ENCODE measurements around the gene PPM1G.
"Not testable (repeated sequence)": the region's sequence is repeated elsewhere in the genome, so short reads cannot be mapped to it uniquely, and the experiment has no call there.

The PPM1G gene

GRCh38 chr2:27409321-27410073 lies at the start of gene PPM1G:
Gene PPM1G (minus strand): TSS chr2:27409591. CDS start chr2:27409422, 169 bp downstream.
- DNase-seq, result peak; percentile 93

GRCh38 chr2:27453968-27454367 lies 44.6 kb upstream of the PPM1G start:
- no peak for DNase-seq

GRCh38 chr2:27451095-27451494 lies 41.7 kb upstream of the PPM1G start:
- no peak for DNase-seq

GRCh38 chr2:27448381-27448780 lies 39.0 kb upstream of the PPM1G start:
- DNase-seq, result no peak

- DNase-seq, result no peak
Measured at GRCh38 chr2:27446057-27446456, 36.7 kb upstream of the PPM1G start.

- DNase-seq, result no peak
Measured at GRCh38 chr2:27445615-27446014, 36.2 kb upstream of the PPM1G start.

GRCh38 chr2:27445155-27445554 lies 35.8 kb upstream of the PPM1G start:
- DNase-seq, result no peak

- DNase-seq, result no peak
Measured at GRCh38 chr2:27442920-27443282, 33.5 kb upstream of the PPM1G start.

GRCh38 chr2:27441958-27442919 lies 32.8 kb upstream of the PPM1G start, which contains the start of gene KRTCAP3:
Gene KRTCAP3 (plus strand): TSS chr2:27442381. CDS start chr2:27442413, 32 bp downstream.
- peak; percentile 55 for DNase-seq

GRCh38 chr2:27441226-27441926 lies 32.0 kb upstream of the PPM1G start:
- DNase-seq, result no peak

- no peak for DNase-seq
Measured at GRCh38 chr2:27435628-27436027, 26.2 kb upstream of the PPM1G start.

GRCh38 chr2:27431395-27431794 lies 22.0 kb upstream of the PPM1G start:
- peak; percentile 57 for DNase-seq

- peak; percentile 66 for DNase-seq
Measured at GRCh38 chr2:27428978-27429541, 19.7 kb upstream of the PPM1G start.

GRCh38 chr2:27428213-27428977 lies 19.0 kb upstream of the PPM1G start, which contains the start of gene NRBP1:
Gene NRBP1 (plus strand): TSS chr2:27428631. CDS start chr2:27433274, 4,643 bp downstream.
- DNase-seq, result peak; percentile 85

GRCh38 chr2:27427863-27428212 lies 18.4 kb upstream of the PPM1G start:
- no peak for DNase-seq

- not testable (repeated sequence) for DNase-seq
Measured at GRCh38 chr2:27425039-27425438, 15.6 kb upstream of the PPM1G start.

GRCh38 chr2:27422958-27423357 lies 13.6 kb upstream of the PPM1G start:
- DNase-seq, result no peak

- DNase-seq, result no peak
Measured at GRCh38 chr2:27421660-27422250, 12.4 kb upstream of the PPM1G start.

GRCh38 chr2:27420996-27421395 lies 11.6 kb upstream of the PPM1G start:
- DNase-seq, result no peak

- DNase-seq, result no peak
Measured at GRCh38 chr2:27416151-27416550, 6.8 kb upstream of the PPM1G start.

- no peak for DNase-seq
Measured at GRCh38 chr2:27412419-27413152, 3.2 kb upstream of the PPM1G start.

Data from CD4-positive, alpha-beta T cell treated with Interleukin-4 for 4 hours (primary cell).